Thoracic aorta (tissue), 2 donors: ENCODE results near the gene OR2B2. TPM values are rescaled to one million over a fixed set of nuclear protein-coding genes. Genes with fewer than 3 reads are reported as not detected.

ENCODE experiments used
- ATAC-seq: fragments of 150-250 bp; one replicate; pipeline ENCODE4 v1.8.0; 2017; ENCODE audit warnings: low read depth; ENCODE audit not compliant: insufficient number of reproducible peaks, low FRiP score
- DNase-seq: peaks from one replicate; pipeline ENCODE4 v3.0.0-alpha.2; 2020; ENCODE audit warnings: low spot score
- H3K27ac ChIP-seq, 2 donors: fragments of 200-600 bp; sonication (generic); 1 replicate in 1 of 2; 2 replicates in 1 of 2; pipeline ENCODE4 v1.5.1; 2016; ENCODE audit warnings: mild to moderate bottlenecking in 2 of 2, moderate library complexity in 2 of 2
- H3K27me3 ChIP-seq: fragments of 200-600 bp; sonication (generic); replicated peaks from 2 replicates; pipeline ENCODE4 v1.6.0; 2016; ENCODE audit warnings: mild to moderate bottlenecking; ENCODE audit not compliant: insufficient read depth
- H3K36me3 ChIP-seq: fragments of 200-600 bp; sonication (generic); one replicate; pipeline ENCODE4 v1.5.1; 2016
- H3K4me1 ChIP-seq, 2 donors: fragments of 200-600 bp; sonication (generic); 1 replicate in 1 of 2; 2 replicates in 1 of 2; pipeline versions ENCODE4 v1.5.1 to v1.6.0; 2016; ENCODE audit warnings: low read depth in 2 of 2, mild to moderate bottlenecking in 1 of 2; ENCODE audit not compliant: control insufficient read depth in 1 of 2
- H3K4me3 ChIP-seq: fragments of 200-600 bp; sonication (generic); 2 replicates; pipeline ENCODE4 v1.5.1; 2016; ENCODE audit warnings: mild to moderate bottlenecking
- H3K9me3 ChIP-seq: fragments of 200-600 bp; sonication (generic); 2 replicates; pipeline ENCODE4 v1.5.1; 2016
- CTCF ChIP-seq: fragments of 200-600 bp; sonication (generic); IDR thresholded peaks from one replicate; pipeline ENCODE4 v1.5.1; 2019; ENCODE audit warnings: antibody characterized with exemption
- total RNA-seq, 2 donors: library from RNA; depleted of rRNA; stranded (reverse); fragments of >200 nt; gene quantifications; one replicate each; pipeline versions ENCODE4 v1.1.0 to v1.2.3, GENCODE V29; 2016

OR2B2 gene
- total RNA-seq, 2 donors from 2014 or later, result not detected

GRCh38 chr6:27871924-27872638 lies 40.1 kb downstream of the OR2B2 start:
- Histone ChIP-seq H3K4me1 (peaks cover 4 to 9% of the 10 kb centered on the region in 2 donors), H3K36me3 (no peaks in the 10 kb centered on the region), H3K27ac (peak overlapping the region; percentile 16 to 33), H3K9me3 (no peaks in the 10 kb centered on the region), H3K4me3 (peak overlapping the region; percentile 70), H3K27me3 (no peaks in the 10 kb centered on the region)
- TF ChIP-seq CTCF, result no peak
- ATAC-seq, result peak; percentile 80
- no peak for DNase-seq

GRCh38 chr6:27870291-27870870 lies 41.8 kb downstream of the OR2B2 start:
- Histone ChIP-seq H3K36me3 (no peaks in the 10 kb centered on the region), H3K27ac (no peak overlapping the region), H3K4me3 (no peak overlapping the region), H3K9me3 (no peaks in the 10 kb centered on the region), H3K4me1 (peaks cover 12 to 26% of the 10 kb centered on the region in 2 donors), H3K27me3 (no peaks in the 10 kb centered on the region)
- DNase-seq (no peak), ATAC-seq (no peak)
- no peak for TF ChIP-seq CTCF

- no peaks in the 10 kb centered on the region for H3K27me3 ChIP-seq
- H3K9me3 ChIP-seq, result no peaks in the 10 kb centered on the region
- DNase-seq (no peak), ATAC-seq (no peak)
- H3K27ac ChIP-seq, result no peak overlapping the region
- TF ChIP-seq CTCF, result no peak
- H3K4me3 ChIP-seq, result no peak overlapping the region
- H3K36me3 ChIP-seq, result no peaks in the 10 kb centered on the region
- peaks cover 8 to 30% of the 10 kb centered on the region in 2 donors for H3K4me1 ChIP-seq
These were observed 43.9 kb downstream of the OR2B2 start for GRCh38 chr6:27868311-27868710.

- TF ChIP-seq CTCF, result no peak
- Histone ChIP-seq H3K4me3 (no peak overlapping the region), H3K36me3 (no peaks in the 10 kb centered on the region), H3K27ac (no peak overlapping the region), H3K4me1 (peaks cover 8 to 28% of the 10 kb centered on the region in 2 donors), H3K27me3 (no peaks in the 10 kb centered on the region), H3K9me3 (no peaks in the 10 kb centered on the region)
- DNase-seq (no peak), ATAC-seq (no peak)
These were observed 44.3 kb downstream of the OR2B2 start for GRCh38 chr6:27867945-27868300.

- Histone ChIP-seq H3K4me3 (peak overlapping the region; percentile 91), H3K27me3 (no peaks in the 10 kb centered on the region), H3K4me1 (peaks cover 8 to 28% of the 10 kb centered on the region in 2 donors), H3K9me3 (no peaks in the 10 kb centered on the region), H3K36me3 (no peaks in the 10 kb centered on the region), H3K27ac (peak overlapping the region; percentile 19 to 20)
- DNase-seq, result no peak
- ATAC-seq, result no peak
- no peak for TF ChIP-seq CTCF
These were observed 44.9 kb downstream of the OR2B2 start for GRCh38 chr6:27867051-27867944.
